HG03432 (cell line): Measurements from ENCODE around the gene CA11.

Source experiments
- ATAC-seq: cut with Tn5 transposase; IDR thresholded peaks from one replicate; pipeline ENCODE4 v1.9.1; 2021; ENCODE audit warnings: mild to moderate bottlenecking, moderate library complexity; ENCODE audit not compliant: unreplicated experiment

The CA11 gene

GRCh38 chr19:48588670-48589401, 57.2 kb downstream of the CA11 start:
- ATAC-seq = no peak
